Testis (tissue), 2 donors: Measurements from ENCODE around the gene FBXO34.

ENCODE experiments used
- CTCF ChIP-seq, 3 experiments: fragments of 450-650 bp in 2 of 3; fragments of 200-600 bp in 1 of 3; sonication (generic) in 1 of 3; IDR thresholded peaks; one replicate each; pipeline ENCODE4 v1.5.1; 2016 to 2019; ENCODE audit warnings: antibody characterized with exemption in 3 of 3, mild to moderate bottlenecking in 2 of 3, moderate library complexity in 1 of 3
- POLR2A ChIP-seq: fragments of 450-650 bp; IDR thresholded peaks from one replicate; pipeline ENCODE4 v1.6.1; 2017; ENCODE audit warnings: antibody characterized with exemption, mild to moderate bottlenecking, moderate library complexity

- TF ChIP-seq CTCF (IDR thresholded peaks at IDR 0.05) (no peak), POLR2A (no peak)
Measured at GRCh38 chr14:55243386-55243785, 27.8 kb upstream of the FBXO34 start.
